Measurements from ENCODE around the gene ARHGEF11. TPM values are rescaled to one million over a fixed set of nuclear protein-coding genes. Genes with fewer than 3 reads are reported as not detected.
"Not testable (repeated sequence)": the region's sequence is repeated elsewhere in the genome, so short reads cannot be mapped to it uniquely, and the experiment has no call there.

ARHGEF11 gene
- total RNA-seq, 1 experiment from 2014 or later: 45.5 TPM

DNA sequence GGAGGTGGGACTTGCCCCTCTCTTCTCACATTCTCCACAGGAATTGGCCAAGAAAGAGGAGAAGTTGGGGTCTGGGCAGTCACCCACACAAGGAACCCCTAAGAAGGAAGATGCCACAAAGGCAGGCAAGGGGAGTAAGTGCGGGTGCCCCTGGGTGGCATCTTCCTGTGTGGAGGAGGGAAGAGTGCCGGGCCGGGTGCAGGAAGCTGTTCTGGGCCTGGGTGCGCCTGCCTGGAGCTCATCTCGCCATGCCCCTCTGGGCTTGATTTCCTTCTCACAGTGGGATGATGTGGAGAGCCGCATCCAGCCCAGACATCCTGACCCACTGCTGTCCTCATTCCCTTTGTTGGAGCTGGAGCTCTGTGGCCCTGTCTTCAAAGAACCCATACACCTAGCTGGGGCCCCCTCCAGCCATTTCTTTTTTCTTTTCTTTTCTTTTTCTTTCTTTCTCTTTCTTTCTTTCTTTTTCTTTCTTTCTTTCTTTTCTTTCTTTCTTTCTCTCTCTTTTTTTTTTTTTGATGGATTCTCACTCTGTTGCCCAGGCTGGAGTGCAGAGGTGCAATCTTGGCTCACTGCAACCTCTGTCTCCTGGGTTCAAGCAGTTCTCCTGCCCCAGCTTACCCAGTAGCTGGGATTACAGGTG lies 115.8 kb downstream of the ARHGEF11 start:
- no peak overlapping the region for H3K4me3 ChIP-seq (ENCODE audit: low read depth, low read length)
- Mint-ChIP-seq H3K9me3 (ENCODE audit: unreplicated experiment) (no peaks in the 10 kb centered on the region), H3K4me1 (ENCODE audit: low read depth, unreplicated experiment) (peaks cover 6% of the 10 kb centered on the region), H3K4me3 (ENCODE audit: unreplicated experiment) (no peak overlapping the region), H3K27ac (ENCODE audit: unreplicated experiment) (no peak overlapping the region), H3K36me3 (ENCODE audit: insufficient read depth, unreplicated experiment) (peaks cover 34% of the 10 kb centered on the region), H3K27me3 (ENCODE audit: insufficient read depth, unreplicated experiment) (peaks cover 29% of the 10 kb centered on the region)
- no peaks in the 10 kb centered on the region for H3K36me3 ChIP-seq (ENCODE audit: control insufficient read depth, insufficient read depth, low read length)
- CTCF ChIA-PET: interaction anchor here (0.7 kb wide), 1 partner anchor 317 kb away, joined by 4 read pairs; no protein-coding TSS in a partner anchor
- intact Hi-C loops (cut with micrococcal nuclease; ENCODE audit: unreplicated experiment): loop anchor here (10.0 kb wide), 1 partner anchor 145 kb away; no protein-coding TSS in a partner anchor
- no peaks in the 10 kb centered on the region for H3K4me1 ChIP-seq
- no peaks in the 10 kb centered on the region for H3K9me3 ChIP-seq
- TF ChIP-seq, protein P1, sequence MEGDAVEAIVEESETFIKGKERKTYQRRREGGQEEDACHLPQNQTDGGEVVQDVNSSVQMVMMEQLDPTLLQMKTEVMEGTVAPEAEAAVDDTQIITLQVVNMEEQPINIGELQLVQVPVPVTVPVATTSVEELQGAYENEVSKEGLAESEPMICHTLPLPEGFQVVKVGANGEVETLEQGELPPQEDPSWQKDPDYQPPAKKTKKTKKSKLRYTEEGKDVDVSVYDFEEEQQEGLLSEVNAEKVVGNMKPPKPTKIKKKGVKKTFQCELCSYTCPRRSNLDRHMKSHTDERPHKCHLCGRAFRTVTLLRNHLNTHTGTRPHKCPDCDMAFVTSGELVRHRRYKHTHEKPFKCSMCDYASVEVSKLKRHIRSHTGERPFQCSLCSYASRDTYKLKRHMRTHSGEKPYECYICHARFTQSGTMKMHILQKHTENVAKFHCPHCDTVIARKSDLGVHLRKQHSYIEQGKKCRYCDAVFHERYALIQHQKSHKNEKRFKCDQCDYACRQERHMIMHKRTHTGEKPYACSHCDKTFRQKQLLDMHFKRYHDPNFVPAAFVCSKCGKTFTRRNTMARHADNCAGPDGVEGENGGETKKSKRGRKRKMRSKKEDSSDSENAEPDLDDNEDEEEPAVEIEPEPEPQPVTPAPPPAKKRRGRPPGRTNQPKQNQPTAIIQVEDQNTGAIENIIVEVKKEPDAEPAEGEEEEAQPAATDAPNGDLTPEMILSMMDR (IDR thresholded peaks at IDR 0.05; ENCODE audit: insufficient read depth in 1 of 2, low read depth in 1 of 2, low read length in 1 of 2, severe bottlenecking in 1 of 2, unreplicated experiment in 1 of 2): no peak
- POLR2A ChIA-PET: interaction anchor here (0.7 kb wide), 1 partner anchor 113 kb away, joined by 5 read pairs; no protein-coding TSS in a partner anchor
- BruUV-seq (replicated peaks): no TSS peak
- no peaks in the 10 kb centered on the region for H3K27me3 ChIP-seq (replicated peaks; ENCODE audit: control insufficient read depth, insufficient read depth, low read length)
- no peak for DNase-seq

DNA sequence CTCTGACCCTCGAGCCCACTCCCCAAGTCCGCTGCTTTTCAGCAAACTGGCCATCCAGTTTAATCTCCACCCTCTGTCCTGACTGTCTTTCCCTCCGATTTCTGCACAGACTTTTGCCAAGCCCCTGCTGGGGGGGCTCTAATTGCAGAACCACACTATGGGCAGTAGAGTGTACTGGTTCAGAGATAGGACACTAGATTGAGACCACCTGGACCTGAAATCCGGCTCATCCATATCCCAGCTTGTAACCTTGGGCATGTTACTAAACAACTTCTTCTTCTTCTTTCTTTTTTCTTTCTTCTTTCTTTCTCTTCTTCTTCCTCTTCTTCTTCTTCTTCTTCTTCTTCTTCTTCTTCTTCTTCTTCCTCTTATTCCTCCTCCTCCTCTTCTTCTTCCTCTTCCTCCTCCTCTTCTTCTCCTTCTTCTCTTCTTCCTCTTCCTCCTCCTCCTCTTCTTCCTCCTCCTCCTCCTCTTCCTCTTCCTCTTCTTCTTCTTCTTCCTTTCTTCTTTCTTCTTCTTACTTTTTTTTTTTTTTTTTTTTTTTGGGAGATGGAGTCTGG lies 117.4 kb downstream of the ARHGEF11 start:
- DNase-seq: no peak
- TF ChIP-seq, protein P1 (IDR thresholded peaks at IDR 0.05; ENCODE audit: insufficient read depth in 1 of 2, low read depth in 1 of 2, low read length in 1 of 2, severe bottlenecking in 1 of 2, unreplicated experiment in 1 of 2): no peak
- Histone ChIP-seq H3K4me3 (ENCODE audit: low read depth, low read length) (peak overlapping the region; percentile 43), H3K9me3 (no peaks in the 10 kb centered on the region), H3K36me3 (ENCODE audit: control insufficient read depth, insufficient read depth, low read length) (no peaks in the 10 kb centered on the region), H3K27me3 (replicated peaks; ENCODE audit: control insufficient read depth, insufficient read depth, low read length) (peaks cover 2% of the 10 kb centered on the region; the same call in 1 of the 2 replicates), H3K4me1 (no peaks in the 10 kb centered on the region)
- ChIA-PET CTCF (interaction anchor here (0.5 to 2.1 kb wide), 33 partner anchors 9 to 309 kb away, joined by 3 to 36 read pairs (median 4); partner anchors contain the start of genes HAPLN2, ISG20L2, METTL25B and MRPL24), POLR2A (interaction anchor here (0.7 to 0.8 kb wide), 2 partner anchors 41 to 114 kb away, joined by 3 to 11 read pairs; no protein-coding TSS in a partner anchor)
- BruUV-seq (replicated peaks): no TSS peak
- Mint-ChIP-seq H3K9me3 (ENCODE audit: unreplicated experiment) (no peaks in the 10 kb centered on the region), H3K27ac (ENCODE audit: unreplicated experiment) (no peak overlapping the region), H3K4me3 (ENCODE audit: unreplicated experiment) (peak overlapping the region; percentile 64), H3K36me3 (ENCODE audit: insufficient read depth, unreplicated experiment) (peaks cover 24% of the 10 kb centered on the region), H3K27me3 (ENCODE audit: insufficient read depth, unreplicated experiment) (peaks cover 31% of the 10 kb centered on the region), H3K4me1 (ENCODE audit: low read depth, unreplicated experiment) (peaks cover 6% of the 10 kb centered on the region)
- intact Hi-C loops (cut with micrococcal nuclease; ENCODE audit: unreplicated experiment): loop anchor here (10.0 kb wide), 1 partner anchor 147 kb away; no protein-coding TSS in a partner anchor

DNA sequence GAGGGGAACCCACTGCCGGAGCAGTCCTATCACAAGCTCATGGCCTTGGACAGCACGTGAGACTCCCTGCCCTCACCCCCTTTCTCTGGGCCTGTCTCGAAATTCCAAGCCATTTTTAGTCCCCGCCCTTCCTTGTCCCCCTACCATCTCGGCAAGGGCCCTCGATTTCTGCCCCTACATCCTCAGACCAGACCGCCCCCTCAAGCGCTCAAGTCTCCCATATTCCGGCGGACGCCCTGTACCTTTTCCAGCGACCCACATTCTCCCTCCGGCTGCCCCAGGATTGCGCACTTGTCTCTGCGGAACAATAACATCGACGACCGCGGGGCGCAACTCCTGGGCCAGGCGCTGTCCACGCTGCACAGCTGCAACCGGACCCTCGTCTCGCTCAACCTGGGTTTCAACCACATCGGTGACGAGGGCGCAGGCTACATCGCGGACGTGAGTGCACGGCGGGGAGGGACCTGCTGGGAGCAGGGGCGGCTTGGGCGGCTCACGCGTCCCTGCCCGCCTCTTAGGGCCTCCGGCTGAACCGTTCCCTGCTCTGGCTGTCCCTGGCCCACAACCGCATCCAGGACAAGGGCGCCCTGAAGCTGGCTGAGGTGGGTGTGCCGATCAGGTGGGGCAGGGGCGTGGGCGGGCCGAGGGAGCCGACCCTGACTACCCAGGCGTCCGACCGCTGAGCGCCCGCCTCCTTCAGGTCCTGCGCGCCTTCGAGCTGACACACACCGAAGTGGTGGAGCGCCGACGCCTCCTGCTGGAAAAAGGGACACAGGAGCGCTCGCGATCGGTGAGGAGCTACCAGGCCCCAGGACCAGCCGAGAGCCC lies 118.1 kb downstream of the ARHGEF11 start:
- Histone ChIP-seq H3K27me3 (replicated peaks; ENCODE audit: control insufficient read depth, insufficient read depth, low read length) (peaks cover 3% of the 10 kb centered on the region; the same call in 1 of the 2 replicates), H3K9me3 (no peaks in the 10 kb centered on the region), H3K4me1 (no peaks in the 10 kb centered on the region), H3K36me3 (ENCODE audit: control insufficient read depth, insufficient read depth, low read length) (no peaks in the 10 kb centered on the region), H3K4me3 (ENCODE audit: low read depth, low read length) (peak overlapping the region; percentile 43)
- peak; percentile 85 to 88 for DNase-seq
- Mint-ChIP-seq H3K4me1 (ENCODE audit: low read depth, unreplicated experiment) (peaks cover 6% of the 10 kb centered on the region), H3K27me3 (ENCODE audit: insufficient read depth, unreplicated experiment) (peaks cover 34% of the 10 kb centered on the region), H3K4me3 (ENCODE audit: unreplicated experiment) (peak overlapping the region; percentile 64), H3K9me3 (ENCODE audit: unreplicated experiment) (no peaks in the 10 kb centered on the region), H3K36me3 (ENCODE audit: insufficient read depth, unreplicated experiment) (peaks cover 19% of the 10 kb centered on the region), H3K27ac (ENCODE audit: unreplicated experiment) (peak overlapping the region; percentile 22)
- POLR2A ChIA-PET: interaction anchor here (0.7 to 0.8 kb wide), 2 partner anchors 41 to 113 kb away, joined by 3 to 11 read pairs; no protein-coding TSS in a partner anchor
- TF ChIP-seq, protein P1 (IDR thresholded peaks at IDR 0.05; ENCODE audit: insufficient read depth in 1 of 2, low read depth in 1 of 2, low read length in 1 of 2, severe bottlenecking in 1 of 2, unreplicated experiment in 1 of 2): peak; percentile 66 to 91
- BruUV-seq (replicated peaks): no TSS peak
- CTCF ChIA-PET: interaction anchor here (0.5 to 2.1 kb wide), 31 partner anchors 9 to 308 kb away, joined by 3 to 36 read pairs (median 4); partner anchors contain the start of genes HAPLN2, ISG20L2, METTL25B and MRPL24
- intact Hi-C loops (cut with micrococcal nuclease; ENCODE audit: unreplicated experiment): loop anchor here (1.0 to 10.0 kb wide), 3 partner anchors 35 to 239 kb away; no protein-coding TSS in a partner anchor

DNA sequence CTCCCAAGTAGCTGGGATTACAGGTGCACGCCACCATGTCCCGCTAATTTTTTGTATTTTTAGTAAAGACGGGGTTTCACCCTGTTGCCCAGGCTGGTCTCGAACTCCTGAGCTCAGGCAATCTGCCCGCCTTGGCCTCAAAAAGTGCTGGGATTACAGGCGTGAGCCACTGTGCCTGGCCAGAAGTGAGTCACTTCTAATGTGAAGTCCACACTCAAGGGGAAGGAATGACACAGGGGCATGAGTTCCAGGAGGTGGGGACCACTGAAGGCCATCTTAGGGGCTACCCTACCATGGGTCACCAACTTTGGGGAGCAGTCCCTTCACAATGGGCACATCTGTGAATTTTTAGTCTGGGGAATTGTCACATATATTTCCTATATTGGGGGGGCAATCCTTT lies 118.8 kb downstream of the ARHGEF11 start:
- CTCF ChIA-PET: interaction anchor here (0.6 to 1.4 kb wide), 2 partner anchors 43 to 186 kb away, joined by 3 to 10 read pairs; no protein-coding TSS in a partner anchor
- H3K4me1 ChIP-seq; H3K27me3 ChIP-seq (replicated peaks; ENCODE audit: control insufficient read depth, insufficient read depth, low read length); H3K4me1 Mint-ChIP-seq (ENCODE audit: low read depth, unreplicated experiment); H3K27ac Mint-ChIP-seq (ENCODE audit: unreplicated experiment); H3K4me3 Mint-ChIP-seq (ENCODE audit: unreplicated experiment); BruUV-seq (replicated peaks); DNase-seq; POLR2A ChIA-PET; H3K9me3 Mint-ChIP-seq (ENCODE audit: unreplicated experiment); H3K36me3 ChIP-seq (ENCODE audit: control insufficient read depth, insufficient read depth, low read length); H3K4me3 ChIP-seq (ENCODE audit: low read depth, low read length); H3K9me3 ChIP-seq: not testable (repeated sequence)
- intact Hi-C loops (cut with micrococcal nuclease; ENCODE audit: unreplicated experiment): loop anchor here (1.0 to 10.0 kb wide), 3 partner anchors 34 to 238 kb away; no protein-coding TSS in a partner anchor
- H3K36me3 Mint-ChIP-seq (ENCODE audit: insufficient read depth, unreplicated experiment): peaks cover 12% of the 10 kb centered on the region
- peaks cover 41% of the 10 kb centered on the region for H3K27me3 Mint-ChIP-seq (ENCODE audit: insufficient read depth, unreplicated experiment)

All from Caco-2 (cell line).